WTC11 (cell line): Measurements from ENCODE around the gene CROCC2. TPM values are rescaled to one million over a fixed set of nuclear protein-coding genes. Genes with fewer than 3 reads are reported as not detected.

Experiments used
- ATAC-seq: fragments of 200-7000 bp; cut with Tn5 transposase; 2 replicates; pipeline ENCODE4 v1.10.0; 2021; ENCODE audit warnings: mild to moderate bottlenecking, moderate library complexity
- CTCF ChIA-PET: fragments of 300-600 bp; sonication (Branson Sonifier 250); formaldehyde crosslinking; loops from one replicate; lab custom pipeline; 2021; ENCODE audit warnings: antibody characterized with exemption; lab: Charles Lee
- POLR2A ChIA-PET: fragments of 350-600 bp; sonication (Branson Sonifier 250); formaldehyde crosslinking; loops from one replicate; lab custom pipeline; 2021; ENCODE audit warnings: antibody characterized with exemption; lab: Charles Lee
- DNase-seq: peaks from one replicate; pipeline ENCODE4 v3.0.0; 2021; ENCODE audit warnings: low spot score
- H3K27ac Mint-ChIP-seq: 2 replicates; pipeline ENCODE4 v1.8.0; 2021; ENCODE audit warnings: mixed read lengths
- H3K27me3 Mint-ChIP-seq: 2 replicates; pipeline ENCODE4 v1.8.0; 2021; ENCODE audit warnings: low read depth, mild to moderate bottlenecking, moderate library complexity, mixed read lengths
- H3K36me3 Mint-ChIP-seq: 2 replicates; pipeline ENCODE4 v1.8.0; 2021; ENCODE audit warnings: mixed read lengths
- H3K4me1 Mint-ChIP-seq: 2 replicates; pipeline ENCODE4 v1.8.0; 2022; ENCODE audit warnings: mixed read lengths
- H3K4me3 Mint-ChIP-seq: 2 replicates; pipeline ENCODE4 v1.8.0; 2021; ENCODE audit warnings: mild to moderate bottlenecking, moderate library complexity, mixed read lengths
- H3K9me3 Mint-ChIP-seq: 2 replicates; pipeline ENCODE4 v1.8.0; 2021; ENCODE audit warnings: mixed read lengths
- CDX4 ChIP-seq: fragments of 250-450 bp; sonication (Bioruptor Pico); IDR thresholded peaks from 2 replicates; pipeline ENCODE4 v1.9.0; 2021; ENCODE audit warnings: moderate library complexity, mild to moderate bottlenecking, inconsistent platforms, borderline replicate concordance
- CREB1 ChIP-seq: sonication (generic); formaldehyde crosslinking; IDR thresholded peaks from 2 replicates; pipeline ENCODE4 v1.8.0; 2023; ENCODE audit warnings: mild to moderate bottlenecking, missing genetic modification reagents
- E2F4 ChIP-seq: sonication (generic); formaldehyde crosslinking; IDR thresholded peaks from 2 replicates; pipeline ENCODE4 v1.8.1; 2022; ENCODE audit warnings: low read depth, mild to moderate bottlenecking, moderate library complexity, missing genetic modification reagents, borderline replicate concordance
- ELF4 ChIP-seq: sonication (generic); formaldehyde crosslinking; IDR thresholded peaks from 2 replicates; pipeline ENCODE4 v1.8.1; 2022; ENCODE audit warnings: low read depth, mild to moderate bottlenecking, moderate library complexity, missing genetic modification reagents
- GABPB1 ChIP-seq: sonication (generic); formaldehyde crosslinking; IDR thresholded peaks from 2 replicates; pipeline ENCODE4 v1.8.1; 2023; ENCODE audit warnings: mild to moderate bottlenecking, missing genetic modification reagents
- GRHL2 ChIP-seq: fragments of 250-450 bp; sonication (Bioruptor Pico); IDR thresholded peaks from 2 replicates; pipeline ENCODE4 v1.8.0; 2022; ENCODE audit warnings: mild to moderate bottlenecking, moderate library complexity; ENCODE audit not compliant: insufficient replicate concordance, severe bottlenecking
- GTF2I ChIP-seq: fragments of 250-450 bp; sonication (Bioruptor Pico); conservative IDR thresholded peaks from 2 replicates; pipeline ENCODE4 v1.4.0; 2021; ENCODE audit warnings: mild to moderate bottlenecking
- JUN ChIP-seq: sonication (generic); formaldehyde crosslinking; IDR thresholded peaks from 2 replicates; pipeline ENCODE4 v1.8.0; 2023; ENCODE audit warnings: mild to moderate bottlenecking, missing genetic modification reagents
- MYBL2 ChIP-seq: sonication (generic); formaldehyde crosslinking; IDR thresholded peaks from 2 replicates; pipeline ENCODE4 v1.8.1; 2023; ENCODE audit warnings: mild to moderate bottlenecking, moderate library complexity, missing genetic modification reagents
- NFYB ChIP-seq: sonication (generic); formaldehyde crosslinking; conservative IDR thresholded peaks from 2 replicates; pipeline ENCODE4 v1.8.0; 2022; ENCODE audit warnings: low read depth, missing genetic modification reagents
- NR1H2 ChIP-seq: sonication (generic); formaldehyde crosslinking; IDR thresholded peaks from 2 replicates; pipeline ENCODE4 v1.9.0; 2021; ENCODE audit warnings: mild to moderate bottlenecking, moderate library complexity, missing genetic modification reagents
- OVOL2 ChIP-seq: fragments of 250-450 bp; sonication (Bioruptor Pico); IDR thresholded peaks from 2 replicates; pipeline ENCODE4 v1.9.0; 2021; ENCODE audit warnings: mild to moderate bottlenecking, borderline replicate concordance
- PRRX2 ChIP-seq: fragments of 250-450 bp; sonication (Bioruptor Pico); IDR thresholded peaks from 2 replicates; pipeline ENCODE4 v1.8.0; 2021; ENCODE audit warnings: mild to moderate bottlenecking
- SMAD3 ChIP-seq: sonication (generic); formaldehyde crosslinking; IDR thresholded peaks from 2 replicates; pipeline ENCODE4 v1.8.0; 2022; ENCODE audit warnings: missing genetic modification reagents, mild to moderate bottlenecking, borderline replicate concordance
- SOX15 ChIP-seq: fragments of 250-450 bp; sonication (Bioruptor Pico); IDR thresholded peaks from 2 replicates; pipeline ENCODE4 v1.9.0; 2021; ENCODE audit warnings: mild to moderate bottlenecking
- TCF7 ChIP-seq: sonication (generic); formaldehyde crosslinking; IDR thresholded peaks from 2 replicates; pipeline ENCODE4 v1.8.0; 2022; ENCODE audit warnings: mild to moderate bottlenecking, low read depth, missing genetic modification reagents, moderate library complexity
- TP53 ChIP-seq: sonication (generic); formaldehyde crosslinking; IDR thresholded peaks from 2 replicates; pipeline ENCODE4 v1.8.1; 2023; ENCODE audit warnings: mild to moderate bottlenecking, missing genetic modification reagents
- USF2 ChIP-seq: sonication (generic); formaldehyde crosslinking; IDR thresholded peaks from 2 replicates; pipeline ENCODE4 v1.8.1; 2023; ENCODE audit warnings: mild to moderate bottlenecking, missing genetic modification reagents, moderate library complexity
- ZMAT4 ChIP-seq: fragments of 250-450 bp; sonication (Bioruptor Pico); IDR thresholded peaks from 2 replicates; pipeline ENCODE4 v1.9.0; 2021; ENCODE audit warnings: mild to moderate bottlenecking
- ZNF138 ChIP-seq: sonication (generic); formaldehyde crosslinking; conservative IDR thresholded peaks from 2 replicates; pipeline ENCODE4 v1.8.1; 2022; ENCODE audit warnings: mild to moderate bottlenecking, moderate library complexity, missing genetic modification reagents
- ZNF425 ChIP-seq: fragments of 250-450 bp; sonication (Bioruptor Pico); conservative IDR thresholded peaks from 2 replicates; pipeline ENCODE4 v1.9.0; 2021; ENCODE audit warnings: mild to moderate bottlenecking
- ZSCAN18 ChIP-seq: fragments of 250-450 bp; sonication (Bioruptor Pico); IDR thresholded peaks from 2 replicates; pipeline ENCODE4 v2.1.2; 2022; ENCODE audit warnings: mild to moderate bottlenecking, moderate library complexity
- total RNA-seq: library from RNA; stranded (reverse); gene quantifications from 3 replicates; pipeline ENCODE4 v1.2.3, GENCODE V29; 2021

The CROCC2 gene
- total RNA-seq, 1 experiment from 2014 or later: not detected

- TF ChIP-seq GRHL2 (CRISPR knock-in tag): no peak
- TF ChIP-seq GABPB1 (CRISPR knock-in tag): no peak
- no peak for TF ChIP-seq NFYB (CRISPR knock-in tag)
- TF ChIP-seq SMAD3 (CRISPR knock-in tag): no peak
- no peak for TF ChIP-seq TP53 (CRISPR knock-in tag)
These were observed 6.7 kb upstream of the CROCC2 start (continued) for GRCh38 chr2:240899468-240899865.

GRCh38 chr2:240900141-240900860 lies 5.8 kb upstream of the CROCC2 start:
- Mint-ChIP-seq H3K27me3 (no peaks in the 10 kb centered on the region), H3K4me1 (no peaks in the 10 kb centered on the region), H3K27ac (no peak overlapping the region), H3K4me3 (no peak overlapping the region), H3K36me3 (peaks cover 3% of the 10 kb centered on the region), H3K9me3 (peaks cover 11% of the 10 kb centered on the region)
- TF ChIP-seq ZNF425 (CRISPR knock-in tag) (no peak), USF2 (CRISPR knock-in tag) (no peak), NR1H2 (no peak), SOX15 (CRISPR knock-in tag) (no peak), ELF4 (CRISPR knock-in tag) (no peak), ZSCAN18 (CRISPR knock-in tag) (no peak), JUN (no peak), ZNF138 (CRISPR knock-in tag) (no peak), CDX4 (CRISPR knock-in tag) (no peak), OVOL2 (CRISPR knock-in tag) (no peak), TP53 (CRISPR knock-in tag) (no peak), TCF7 (CRISPR knock-in tag) (no peak), MYBL2 (CRISPR knock-in tag) (no peak), CREB1 (CRISPR knock-in tag) (no peak), PRRX2 (no peak), GTF2I (CRISPR knock-in tag) (no peak), E2F4 (no peak), NFYB (CRISPR knock-in tag) (no peak), ZMAT4 (CRISPR knock-in tag) (no peak)
- CTCF ChIA-PET: interaction anchor here (0.7 to 1.8 kb wide), 3 partner anchors 14 to 83 kb away, joined by 3 to 8 read pairs (median 4); no protein-coding TSS in a partner anchor
- POLR2A ChIA-PET: no interaction called here
- DNase-seq: no peak
- no peak for ATAC-seq
